ENCODE measurements around the gene KPNA6. TPM values are rescaled to one million over a fixed set of nuclear protein-coding genes. Genes with fewer than 3 reads are reported as not detected.
"Not testable (repeated sequence)": the region's sequence is repeated elsewhere in the genome, so short reads cannot be mapped to it uniquely, and the experiment has no call there.

KPNA6 gene
- polyA plus RNA-seq, 1 of the 3 experiments (the other 2 are of a cell fraction), result 13.1 TPM

- Histone ChIP-seq H2AFZ (ENCODE audit: low read depth) (no peak overlapping the region), H3K27ac (ENCODE audit: low read depth in 2 of 2, low read length in 1 of 2) (no peak overlapping the region), H3K27me3 (ENCODE audit: insufficient read depth) (no peaks in the 10 kb centered on the region), H3K9ac (no peak overlapping the region), H3F3A (replicated peaks; ENCODE audit: insufficient read depth) (peaks cover 3% of the 10 kb centered on the region), H4K20me1 (ENCODE audit: insufficient read depth) (peaks cover 66% of the 10 kb centered on the region), H3K36me3 (replicated peaks in 1 of 2; ENCODE audit: control insufficient read depth in 1 of 2, insufficient read depth in 2 of 2, low read length in 1 of 2) (peaks cover 0 to 4% of the 10 kb centered on the region in 2 experiments), H3K4me3 (ENCODE audit: low read depth in 2 of 2, low read length in 1 of 2) (no peak overlapping the region), H3K4me1 (ENCODE audit: control insufficient read depth in 1 of 2, insufficient read depth in 2 of 2, low read depth in 1 of 2, low read length in 1 of 2) (peaks cover 6 to 8% of the 10 kb centered on the region in 2 experiments; a peak in 2 of 4 replicates), H3K79me2 (ENCODE audit: insufficient read depth) (peaks cover 99% of the 10 kb centered on the region), H3K9me3 (no peaks in the 10 kb centered on the region), H3K9me2 (no peaks in the 10 kb centered on the region), H3K4me2 (no peak overlapping the region)
- ChIA-PET CTCF (interaction anchor here (0.7 to 6.5 kb wide), 3 partner anchors 13 to 126 kb away, joined by 3 to 46 read pairs (median 3); partner anchors contain the start of gene KPNA6), POLR2A (no interaction called here)
- TF ChIP-seq USF1 (IDR thresholded peaks at IDR 0.05; ENCODE audit: borderline replicate concordance, low read depth) (no peak), REST (IDR thresholded peaks at IDR 0.05; ENCODE audit: low read depth, low read length) (no peak), JUND (IDR thresholded peaks at IDR 0.05) (no peak), ELF1 (IDR thresholded peaks at IDR 0.05) (no peak), FOXM1 (IDR thresholded peaks at IDR 0.05; ENCODE audit: low read depth) (no peak), RAD21 (IDR thresholded peaks at IDR 0.05; ENCODE audit: low read length) (no peak), YY1 (IDR thresholded peaks at IDR 0.05; ENCODE audit: low read depth) (no peak), EP300 (IDR thresholded peaks at IDR 0.05; ENCODE audit: borderline replicate concordance in 1 of 2, low read depth in 1 of 2, low read length in 1 of 2) (no peak), SIN3A (IDR thresholded peaks at IDR 0.05; ENCODE audit: borderline replicate concordance, low read depth, low read length) (no peak)
- TF ChIP-seq, protein P1, sequence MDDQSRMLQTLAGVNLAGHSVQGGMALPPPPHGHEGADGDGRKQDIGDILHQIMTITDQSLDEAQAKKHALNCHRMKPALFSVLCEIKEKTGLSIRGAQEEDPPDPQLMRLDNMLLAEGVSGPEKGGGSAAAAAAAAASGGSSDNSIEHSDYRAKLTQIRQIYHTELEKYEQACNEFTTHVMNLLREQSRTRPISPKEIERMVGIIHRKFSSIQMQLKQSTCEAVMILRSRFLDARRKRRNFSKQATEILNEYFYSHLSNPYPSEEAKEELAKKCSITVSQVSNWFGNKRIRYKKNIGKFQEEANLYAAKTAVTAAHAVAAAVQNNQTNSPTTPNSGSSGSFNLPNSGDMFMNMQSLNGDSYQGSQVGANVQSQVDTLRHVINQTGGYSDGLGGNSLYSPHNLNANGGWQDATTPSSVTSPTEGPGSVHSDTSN (IDR thresholded peaks at IDR 0.05), result no peak
- 83% methylated on average over 5 of the region's 5 CpGs for WGBS (ENCODE audit: low lambda C conversion rate)
- no peak for DNase-seq
Observed at GRCh38 chr1:32122151-32122550, 14.3 kb downstream of the KPNA6 start.

- H3K9me2 ChIP-seq; POLR2A ChIA-PET; H3K4me2 ChIP-seq; H3K4me1 ChIP-seq (ENCODE audit: control insufficient read depth in 1 of 2, insufficient read depth in 2 of 2, low read depth in 1 of 2, low read length in 1 of 2); H3K27me3 ChIP-seq (ENCODE audit: insufficient read depth); H3K9me3 ChIP-seq; H3F3A ChIP-seq (replicated peaks; ENCODE audit: insufficient read depth); H3K36me3 ChIP-seq (replicated peaks in 1 of 2; ENCODE audit: control insufficient read depth in 1 of 2, insufficient read depth in 2 of 2, low read length in 1 of 2); H3K4me3 ChIP-seq (ENCODE audit: low read depth in 2 of 2, low read length in 1 of 2); DNase-seq; H3K27ac ChIP-seq (ENCODE audit: low read depth in 2 of 2, low read length in 1 of 2); H3K9ac ChIP-seq; H2AFZ ChIP-seq (ENCODE audit: low read depth): not testable (repeated sequence)
- 93% methylated on average over 2 of the region's 2 CpGs for WGBS (ENCODE audit: low lambda C conversion rate)
- H4K20me1 ChIP-seq (ENCODE audit: insufficient read depth), result peaks cover 66% of the 10 kb centered on the region
- peaks cover 98% of the 10 kb centered on the region for H3K79me2 ChIP-seq (ENCODE audit: insufficient read depth)
- CTCF ChIA-PET, result interaction anchor here (6.5 kb wide), 1 partner anchor 14 kb away, joined by 46 read pairs; the partner anchor contains the start of gene KPNA6
Observed at GRCh38 chr1:32123361-32123760, 15.5 kb downstream of the KPNA6 start.
